ENCODE results near the gene EIF4G3. TPM values are rescaled to one million over a fixed set of nuclear protein-coding genes. Genes with fewer than 3 reads are reported as not detected.

The EIF4G3 gene
- total and polyA plus RNA-seq, 2 of the 8 experiments (the other 6 are each of a cell fraction or from before 2014, with no cell fraction given) = 47.5 to 66.6 TPM

DNA sequence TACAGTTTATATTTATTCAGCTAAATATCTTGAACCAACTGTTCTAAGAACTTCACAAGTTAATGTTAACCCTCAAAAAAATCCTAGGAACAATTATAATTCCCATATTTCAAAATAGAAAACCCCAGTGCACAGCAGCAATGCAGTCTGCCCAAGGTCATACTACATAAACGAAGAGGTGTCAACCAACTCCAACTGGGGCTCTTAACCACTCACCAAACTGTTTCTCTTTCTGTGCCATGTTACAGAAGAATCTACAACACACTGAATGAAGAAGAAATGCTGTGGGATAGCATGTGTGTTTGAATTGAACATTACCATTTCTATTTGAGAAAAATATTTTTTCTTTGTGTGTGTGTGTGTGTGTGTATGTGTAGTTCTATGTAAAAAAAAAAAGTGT is 35.7 kb downstream of the EIF4G3 start (continued):
- TF ChIP-seq MAFK (IDR thresholded peaks at IDR 0.05; ENCODE audit: low read depth, low read length) (no peak), SIX5 (IDR thresholded peaks at IDR 0.05; ENCODE audit: low read depth, low read length) (no peak), CEBPB (IDR thresholded peaks at IDR 0.05; ENCODE audit: low read depth, low read length) (no peak), BRCA1 (IDR thresholded peaks at IDR 0.05; ENCODE audit: low read depth, low read length) (no peak), CBX5 (IDR thresholded peaks at IDR 0.05; ENCODE audit: low read depth, low read length) (no peak), POLR2A (IDR thresholded peaks at IDR 0.05; ENCODE audit: control extremely low read depth in 1 of 2, low read depth in 2 of 2, low read length in 2 of 2) (no peak), TEAD4 (IDR thresholded peaks at IDR 0.05; ENCODE audit: low read depth, low read length) (no peak), TAF7 (optimal IDR thresholded peaks at IDR 0.05; ENCODE audit: borderline replicate concordance, low read depth, low read length) (no peak), SIN3A (conservative IDR thresholded peaks at IDR 0.05 in 1 of 2, IDR thresholded peaks at IDR 0.05 in 1 of 2; ENCODE audit: low read depth in 1 of 2, low read length in 2 of 2) (no peak), CBX8 (IDR thresholded peaks at IDR 0.05; ENCODE audit: borderline replicate concordance, low read depth, low read length) (no peak)
